ENCODE results near the gene GNPDA1. TPM values are rescaled to one million over a fixed set of nuclear protein-coding genes. Genes with fewer than 3 reads are reported as not detected.

The GNPDA1 gene
- polyA plus RNA-seq, 1 of the 3 experiments (the other 2 are of a cell fraction): 23.9 TPM

DNA sequence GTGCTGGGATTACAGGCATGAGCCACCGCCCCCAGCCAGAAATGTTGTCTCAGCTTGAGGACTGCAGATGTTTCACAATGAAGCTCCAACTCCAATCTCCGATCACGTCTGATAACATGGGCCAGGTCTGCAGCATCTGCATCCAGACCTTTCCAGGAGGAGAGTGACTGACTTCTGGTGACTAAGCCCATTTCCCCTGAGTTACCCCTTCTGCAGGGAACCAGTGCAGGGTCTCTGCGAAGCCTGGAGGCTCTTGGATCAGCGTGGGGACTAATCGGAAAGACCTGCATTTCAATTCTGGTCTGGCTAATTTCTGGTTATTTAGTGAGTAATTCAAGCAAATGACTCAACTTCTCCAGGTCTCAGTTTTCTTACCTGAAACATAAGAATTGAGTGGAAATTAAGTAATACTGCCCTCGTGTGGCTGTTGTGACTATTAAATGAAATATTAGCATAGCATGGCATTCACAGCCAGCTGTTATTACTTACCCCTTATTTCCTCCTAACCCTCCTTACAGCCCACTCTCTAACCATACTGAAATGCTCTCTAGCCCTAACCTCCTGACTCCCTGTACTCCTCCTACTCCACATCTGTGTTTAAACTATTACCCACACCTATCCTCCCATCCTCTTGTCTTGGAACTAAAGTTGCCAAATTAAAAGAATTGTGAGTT, 2.2 kb upstream of the GNPDA1 start:
- H4K20me1 ChIP-seq (ENCODE audit: insufficient read depth): no peaks in the 10 kb centered on the region
- H3F3A ChIP-seq (replicated peaks; ENCODE audit: insufficient read depth): peaks cover 24% of the 10 kb centered on the region
- ChIA-PET CTCF (interaction anchor here (0.8 to 10.7 kb wide), 31 partner anchors 9 to 702 kb away, joined by 3 to 158 read pairs (median 5); partner anchors contain the start of gene RNF14), POLR2A (no interaction called here)
- peak; percentile 61 for DNase-seq
- no peaks in the 10 kb centered on the region for H3K79me2 ChIP-seq (ENCODE audit: insufficient read depth)
- H3K27ac ChIP-seq (ENCODE audit: low read depth in 2 of 2, low read length in 1 of 2): peak overlapping the region in 1 of 2 experiments; percentile 78; a peak in 2 of 4 replicates
- peaks cover 17 to 24% of the 10 kb centered on the region in 2 experiments for H3K4me1 ChIP-seq (ENCODE audit: control insufficient read depth in 1 of 2, insufficient read depth in 2 of 2, low read depth in 1 of 2, low read length in 1 of 2)
- WGBS (ENCODE audit: low lambda C conversion rate): 32% methylated on average over 6 of the region's 7 CpGs
- peaks cover 0 to 4% of the 10 kb centered on the region in 2 experiments for H3K36me3 ChIP-seq (replicated peaks in 1 of 2; ENCODE audit: control insufficient read depth in 1 of 2, insufficient read depth in 2 of 2, low read length in 1 of 2)
- no peak overlapping the region for H3K4me3 ChIP-seq (ENCODE audit: low read depth in 2 of 2, low read length in 1 of 2)
- H3K9me2 ChIP-seq: no peaks in the 10 kb centered on the region
- H3K27me3 ChIP-seq (ENCODE audit: insufficient read depth): no peaks in the 10 kb centered on the region
- no peak for TF ChIP-seq NFIC (IDR thresholded peaks at IDR 0.05; ENCODE audit: borderline replicate concordance)
- TF ChIP-seq, protein P1, sequence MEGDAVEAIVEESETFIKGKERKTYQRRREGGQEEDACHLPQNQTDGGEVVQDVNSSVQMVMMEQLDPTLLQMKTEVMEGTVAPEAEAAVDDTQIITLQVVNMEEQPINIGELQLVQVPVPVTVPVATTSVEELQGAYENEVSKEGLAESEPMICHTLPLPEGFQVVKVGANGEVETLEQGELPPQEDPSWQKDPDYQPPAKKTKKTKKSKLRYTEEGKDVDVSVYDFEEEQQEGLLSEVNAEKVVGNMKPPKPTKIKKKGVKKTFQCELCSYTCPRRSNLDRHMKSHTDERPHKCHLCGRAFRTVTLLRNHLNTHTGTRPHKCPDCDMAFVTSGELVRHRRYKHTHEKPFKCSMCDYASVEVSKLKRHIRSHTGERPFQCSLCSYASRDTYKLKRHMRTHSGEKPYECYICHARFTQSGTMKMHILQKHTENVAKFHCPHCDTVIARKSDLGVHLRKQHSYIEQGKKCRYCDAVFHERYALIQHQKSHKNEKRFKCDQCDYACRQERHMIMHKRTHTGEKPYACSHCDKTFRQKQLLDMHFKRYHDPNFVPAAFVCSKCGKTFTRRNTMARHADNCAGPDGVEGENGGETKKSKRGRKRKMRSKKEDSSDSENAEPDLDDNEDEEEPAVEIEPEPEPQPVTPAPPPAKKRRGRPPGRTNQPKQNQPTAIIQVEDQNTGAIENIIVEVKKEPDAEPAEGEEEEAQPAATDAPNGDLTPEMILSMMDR (IDR thresholded peaks at IDR 0.05): peak; percentile 71
- peak; percentile 56 for TF ChIP-seq RAD21 (IDR thresholded peaks at IDR 0.05; ENCODE audit: low read length)
- TF ChIP-seq FOSL2 (IDR thresholded peaks at IDR 0.05; ENCODE audit: borderline replicate concordance, low read depth): peak; percentile 74
- no peak for TF ChIP-seq RXRA (IDR thresholded peaks at IDR 0.05; ENCODE audit: borderline replicate concordance, low read depth)
- TF ChIP-seq, protein P2, sequence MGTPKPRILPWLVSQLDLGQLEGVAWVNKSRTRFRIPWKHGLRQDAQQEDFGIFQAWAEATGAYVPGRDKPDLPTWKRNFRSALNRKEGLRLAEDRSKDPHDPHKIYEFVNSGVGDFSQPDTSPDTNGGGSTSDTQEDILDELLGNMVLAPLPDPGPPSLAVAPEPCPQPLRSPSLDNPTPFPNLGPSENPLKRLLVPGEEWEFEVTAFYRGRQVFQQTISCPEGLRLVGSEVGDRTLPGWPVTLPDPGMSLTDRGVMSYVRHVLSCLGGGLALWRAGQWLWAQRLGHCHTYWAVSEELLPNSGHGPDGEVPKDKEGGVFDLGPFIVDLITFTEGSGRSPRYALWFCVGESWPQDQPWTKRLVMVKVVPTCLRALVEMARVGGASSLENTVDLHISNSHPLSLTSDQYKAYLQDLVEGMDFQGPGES (IDR thresholded peaks at IDR 0.05; ENCODE audit: low read depth, low read length): no peak
- TF ChIP-seq SMC3 (IDR thresholded peaks at IDR 0.05; ENCODE audit: low read depth, low read length): peak; percentile 41; the same call in 1 of the 2 replicates
- H2AFZ ChIP-seq (ENCODE audit: low read depth): no peak overlapping the region; the same call in 1 of the 2 replicates
- H3K9ac ChIP-seq: no peak overlapping the region
- H3K9me3 ChIP-seq: no peaks in the 10 kb centered on the region
- H3K4me2 ChIP-seq: peak overlapping the region; percentile 30

DNA sequence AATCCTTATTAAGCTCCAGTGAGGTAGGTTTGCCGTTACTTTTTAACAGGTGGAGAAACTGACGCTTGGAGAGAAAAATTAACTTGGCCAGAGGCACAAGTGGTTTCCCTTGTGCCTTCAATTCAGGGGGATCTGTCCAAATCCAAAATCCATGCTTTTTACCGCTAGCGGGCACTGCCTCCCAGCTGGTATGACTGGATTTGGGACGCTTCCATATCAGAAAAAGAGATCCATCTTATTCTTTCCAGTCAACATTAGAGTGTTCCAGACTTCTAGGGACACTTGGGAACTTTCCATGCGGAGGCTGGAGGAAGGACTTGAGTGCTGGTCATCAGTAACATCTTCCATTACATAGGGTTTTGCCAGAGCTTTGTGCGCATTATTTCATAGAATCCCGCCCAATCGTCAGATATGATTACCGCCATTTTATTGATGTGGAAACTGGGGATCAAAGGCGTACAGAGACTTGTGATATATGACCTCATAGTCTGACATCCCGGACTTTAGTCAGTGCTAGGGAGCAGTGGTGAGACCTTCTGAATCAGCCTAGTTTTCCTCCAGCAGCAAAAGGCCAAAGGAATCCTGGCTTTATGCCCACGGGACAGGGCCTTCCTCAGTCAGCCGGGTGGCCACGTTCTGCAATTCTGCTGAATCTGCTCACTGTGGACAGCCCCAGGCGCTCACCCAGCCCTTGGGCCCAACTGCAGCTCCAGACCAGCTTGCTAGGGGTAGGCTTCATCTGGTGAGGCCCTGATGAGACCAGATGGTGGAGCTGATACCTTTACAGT, 1.1 kb upstream of the GNPDA1 start:
- CTCF ChIA-PET: interaction anchor here (0.6 to 10.7 kb wide), 30 partner anchors 10 to 703 kb away, joined by 3 to 158 read pairs (median 5); partner anchors contain the start of gene RNF14
- peaks cover 17 to 24% of the 10 kb centered on the region in 2 experiments for H3K4me1 ChIP-seq (ENCODE audit: control insufficient read depth in 1 of 2, insufficient read depth in 2 of 2, low read depth in 1 of 2, low read length in 1 of 2)
- H3K79me2 ChIP-seq (ENCODE audit: insufficient read depth): no peaks in the 10 kb centered on the region
- H3K9me3 ChIP-seq: no peaks in the 10 kb centered on the region
- H3K4me2 ChIP-seq: peak overlapping the region; percentile 80
- no peaks in the 10 kb centered on the region for H3K9me2 ChIP-seq
- DNase-seq: no peak
- H3K4me3 ChIP-seq (ENCODE audit: low read depth in 2 of 2, low read length in 1 of 2): no peak overlapping the region; a peak in 2 of 4 replicates
- peak overlapping the region; percentile 80; the same call in 1 of the 2 replicates for H3K9ac ChIP-seq
- H3F3A ChIP-seq (replicated peaks; ENCODE audit: insufficient read depth): peaks cover 24% of the 10 kb centered on the region
- H4K20me1 ChIP-seq (ENCODE audit: insufficient read depth): no peaks in the 10 kb centered on the region
- peak overlapping the region; percentile 90; the same call in 1 of the 2 replicates for H2AFZ ChIP-seq (ENCODE audit: low read depth)
- H3K27ac ChIP-seq (ENCODE audit: low read depth in 2 of 2, low read length in 1 of 2): peak overlapping the region in 1 of 2 experiments; percentile 64; a peak in 3 of 4 replicates
- WGBS (ENCODE audit: low lambda C conversion rate): 85% methylated on average over 16 of the region's 16 CpGs
- TF ChIP-seq EP300 (IDR thresholded peaks at IDR 0.05; ENCODE audit: borderline replicate concordance in 1 of 2, low read depth in 1 of 2, low read length in 1 of 2) (no peak), SMC3 (IDR thresholded peaks at IDR 0.05; ENCODE audit: low read depth, low read length) (no peak), SIN3A (IDR thresholded peaks at IDR 0.05; ENCODE audit: borderline replicate concordance, low read depth, low read length) (no peak)
- TF ChIP-seq, protein P3, sequence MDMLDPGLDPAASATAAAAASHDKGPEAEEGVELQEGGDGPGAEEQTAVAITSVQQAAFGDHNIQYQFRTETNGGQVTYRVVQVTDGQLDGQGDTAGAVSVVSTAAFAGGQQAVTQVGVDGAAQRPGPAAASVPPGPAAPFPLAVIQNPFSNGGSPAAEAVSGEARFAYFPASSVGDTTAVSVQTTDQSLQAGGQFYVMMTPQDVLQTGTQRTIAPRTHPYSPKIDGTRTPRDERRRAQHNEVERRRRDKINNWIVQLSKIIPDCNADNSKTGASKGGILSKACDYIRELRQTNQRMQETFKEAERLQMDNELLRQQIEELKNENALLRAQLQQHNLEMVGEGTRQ (IDR thresholded peaks at IDR 0.05; ENCODE audit: borderline replicate concordance, low read depth, low read length): no peak
- H3K27me3 ChIP-seq (ENCODE audit: insufficient read depth): no peaks in the 10 kb centered on the region
- peaks cover under 1 to 11% of the 10 kb centered on the region in 2 experiments for H3K36me3 ChIP-seq (replicated peaks in 1 of 2; ENCODE audit: control insufficient read depth in 1 of 2, insufficient read depth in 2 of 2, low read length in 1 of 2)
- POLR2A ChIA-PET: interaction anchor here (1.0 to 2.0 kb wide), 3 partner anchors 39 to 129 kb away, joined by 3 to 5 read pairs (median 3); no protein-coding TSS in a partner anchor

Measured in SK-N-SH (cell line).